Measurements from ENCODE around the gene NIPBL. TPM values are rescaled to one million over a fixed set of nuclear protein-coding genes. Genes with fewer than 3 reads are reported as not detected.
A peak's percentile ranks its signal among the peaks of the same experiment; 100 is the strongest.

The NIPBL gene
- polyA plus RNA-seq, 1 of the 3 experiments (the other 2 are of a cell fraction) = 5.2 TPM

GRCh38 chr5:37043693-37044092 is 167.1 kb downstream of the NIPBL start:
- H3K9ac ChIP-seq = no peak overlapping the region
- H3K79me2 ChIP-seq (ENCODE audit: insufficient read depth) = no peaks in the 10 kb centered on the region
- no peaks in the 10 kb centered on the region for H3K27me3 ChIP-seq (ENCODE audit: insufficient read depth)
- ChIA-PET CTCF (interaction anchor here (1.1 to 1.8 kb wide), 4 partner anchors 9 to 38 kb away, joined by 3 to 10 read pairs (median 4); no protein-coding TSS in a partner anchor), POLR2A (no interaction called here)
- H3K36me3 ChIP-seq (replicated peaks in 1 of 2; ENCODE audit: control insufficient read depth in 1 of 2, insufficient read depth in 2 of 2, low read length in 1 of 2) = peaks cover 63 to 65% of the 10 kb centered on the region in 2 experiments
- no peak for DNase-seq
- WGBS (ENCODE audit: low lambda C conversion rate) = 93% methylated on average over 2 of the region's 2 CpGs
- no peak overlapping the region for H3K4me3 ChIP-seq (ENCODE audit: low read depth in 2 of 2, low read length in 1 of 2)
- TF ChIP-seq GATA2 (CRISPR knock-in tag; IDR thresholded peaks at IDR 0.05) (no peak), TEAD4 (IDR thresholded peaks at IDR 0.05; ENCODE audit: borderline replicate concordance, insufficient read depth) (no peak), RCOR1 (IDR thresholded peaks at IDR 0.05; ENCODE audit: low read length) (no peak), RAD21 (IDR thresholded peaks at IDR 0.05; ENCODE audit: low read length) (peak; percentile 36), NRF1 (IDR thresholded peaks at IDR 0.05; ENCODE audit: low read depth, low read length) (no peak)
- TF ChIP-seq, protein P1, sequence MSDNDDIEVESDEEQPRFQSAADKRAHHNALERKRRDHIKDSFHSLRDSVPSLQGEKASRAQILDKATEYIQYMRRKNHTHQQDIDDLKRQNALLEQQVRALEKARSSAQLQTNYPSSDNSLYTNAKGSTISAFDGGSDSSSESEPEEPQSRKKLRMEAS (IDR thresholded peaks at IDR 0.05; ENCODE audit: low read depth) = no peak
- TF ChIP-seq, protein P2, sequence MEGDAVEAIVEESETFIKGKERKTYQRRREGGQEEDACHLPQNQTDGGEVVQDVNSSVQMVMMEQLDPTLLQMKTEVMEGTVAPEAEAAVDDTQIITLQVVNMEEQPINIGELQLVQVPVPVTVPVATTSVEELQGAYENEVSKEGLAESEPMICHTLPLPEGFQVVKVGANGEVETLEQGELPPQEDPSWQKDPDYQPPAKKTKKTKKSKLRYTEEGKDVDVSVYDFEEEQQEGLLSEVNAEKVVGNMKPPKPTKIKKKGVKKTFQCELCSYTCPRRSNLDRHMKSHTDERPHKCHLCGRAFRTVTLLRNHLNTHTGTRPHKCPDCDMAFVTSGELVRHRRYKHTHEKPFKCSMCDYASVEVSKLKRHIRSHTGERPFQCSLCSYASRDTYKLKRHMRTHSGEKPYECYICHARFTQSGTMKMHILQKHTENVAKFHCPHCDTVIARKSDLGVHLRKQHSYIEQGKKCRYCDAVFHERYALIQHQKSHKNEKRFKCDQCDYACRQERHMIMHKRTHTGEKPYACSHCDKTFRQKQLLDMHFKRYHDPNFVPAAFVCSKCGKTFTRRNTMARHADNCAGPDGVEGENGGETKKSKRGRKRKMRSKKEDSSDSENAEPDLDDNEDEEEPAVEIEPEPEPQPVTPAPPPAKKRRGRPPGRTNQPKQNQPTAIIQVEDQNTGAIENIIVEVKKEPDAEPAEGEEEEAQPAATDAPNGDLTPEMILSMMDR (IDR thresholded peaks at IDR 0.05) = peak; percentile 18; the same call in 1 of the 2 replicates
- H3K27ac ChIP-seq (ENCODE audit: low read depth in 2 of 2, low read length in 1 of 2) = no peak overlapping the region
- peaks cover 3% of the 10 kb centered on the region for H3F3A ChIP-seq (replicated peaks; ENCODE audit: insufficient read depth)
- no peaks in the 10 kb centered on the region for H3K9me2 ChIP-seq
- no peaks in the 10 kb centered on the region for H3K9me3 ChIP-seq
- no peaks in the 10 kb centered on the region for H4K20me1 ChIP-seq (ENCODE audit: insufficient read depth)
- no peak overlapping the region for H2AFZ ChIP-seq (ENCODE audit: low read depth)
- H3K4me1 ChIP-seq (ENCODE audit: control insufficient read depth in 1 of 2, insufficient read depth in 2 of 2, low read depth in 1 of 2, low read length in 1 of 2) = no peaks in the 10 kb centered on the region
- H3K4me2 ChIP-seq = no peak overlapping the region

DNA sequence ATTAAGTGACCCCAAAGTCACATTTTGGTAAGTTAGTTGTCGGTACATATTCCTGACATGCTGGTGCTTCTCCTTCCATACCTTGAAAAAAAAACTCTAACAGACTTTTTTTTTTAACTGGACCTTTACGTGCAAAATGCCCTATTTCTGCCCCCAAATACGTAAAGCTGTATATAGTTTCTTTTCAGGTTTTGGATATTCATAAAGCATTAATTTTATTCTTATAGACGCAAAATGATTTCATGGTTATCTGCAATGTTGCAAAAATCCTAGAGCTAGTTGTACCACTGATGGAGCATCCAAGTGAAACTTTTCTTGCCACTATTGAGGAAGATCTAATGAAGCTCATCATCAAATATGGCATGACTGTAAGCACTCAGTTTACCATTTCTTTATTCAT is 167.6 kb downstream of the NIPBL start:
- Histone ChIP-seq H3K4me1 (ENCODE audit: control insufficient read depth in 1 of 2, insufficient read depth in 2 of 2, low read depth in 1 of 2, low read length in 1 of 2) (no peaks in the 10 kb centered on the region), H3K27me3 (ENCODE audit: insufficient read depth) (no peaks in the 10 kb centered on the region), H3K4me3 (ENCODE audit: low read depth in 2 of 2, low read length in 1 of 2) (no peak overlapping the region), H3K36me3 (replicated peaks in 1 of 2; ENCODE audit: control insufficient read depth in 1 of 2, insufficient read depth in 2 of 2, low read length in 1 of 2) (peaks cover 64 to 68% of the 10 kb centered on the region in 2 experiments), H3K9me3 (no peaks in the 10 kb centered on the region), H2AFZ (ENCODE audit: low read depth) (no peak overlapping the region), H3K27ac (ENCODE audit: low read depth in 2 of 2, low read length in 1 of 2) (no peak overlapping the region), H4K20me1 (ENCODE audit: insufficient read depth) (no peaks in the 10 kb centered on the region), H3K9me2 (no peaks in the 10 kb centered on the region), H3F3A (replicated peaks; ENCODE audit: insufficient read depth) (peaks cover 3% of the 10 kb centered on the region), H3K9ac (no peak overlapping the region), H3K79me2 (ENCODE audit: insufficient read depth) (no peaks in the 10 kb centered on the region), H3K4me2 (no peak overlapping the region)
- CTCF ChIA-PET = interaction anchor here (1.1 to 1.8 kb wide), 4 partner anchors 9 to 39 kb away, joined by 3 to 10 read pairs (median 4); no protein-coding TSS in a partner anchor
- TF ChIP-seq, protein P3, sequence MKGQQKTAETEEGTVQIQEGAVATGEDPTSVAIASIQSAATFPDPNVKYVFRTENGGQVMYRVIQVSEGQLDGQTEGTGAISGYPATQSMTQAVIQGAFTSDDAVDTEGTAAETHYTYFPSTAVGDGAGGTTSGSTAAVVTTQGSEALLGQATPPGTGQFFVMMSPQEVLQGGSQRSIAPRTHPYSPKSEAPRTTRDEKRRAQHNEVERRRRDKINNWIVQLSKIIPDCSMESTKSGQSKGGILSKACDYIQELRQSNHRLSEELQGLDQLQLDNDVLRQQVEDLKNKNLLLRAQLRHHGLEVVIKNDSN (IDR thresholded peaks at IDR 0.05; ENCODE audit: borderline replicate concordance, low read depth) = no peak
- TF ChIP-seq FOSL2 (IDR thresholded peaks at IDR 0.05; ENCODE audit: borderline replicate concordance, low read depth) (no peak), JUND (IDR thresholded peaks at IDR 0.05) (no peak), MXI1 (IDR thresholded peaks at IDR 0.05; ENCODE audit: low read depth, low read length) (no peak), FOXM1 (IDR thresholded peaks at IDR 0.05; ENCODE audit: low read depth) (no peak), POLR2AphosphoS5 (IDR thresholded peaks at IDR 0.05; ENCODE audit: low read depth, low read length) (no peak), ELF1 (IDR thresholded peaks at IDR 0.05) (no peak), GABPA (IDR thresholded peaks at IDR 0.05; ENCODE audit: low read depth) (no peak), RAD21 (IDR thresholded peaks at IDR 0.05; ENCODE audit: low read length) (no peak), TAF1 (IDR thresholded peaks at IDR 0.05; ENCODE audit: borderline replicate concordance, low read depth, low read length) (no peak)
- POLR2A ChIA-PET = no interaction called here
- 98% methylated on average over 4 of the region's 4 CpGs for WGBS (ENCODE audit: low lambda C conversion rate)
- no peak for DNase-seq

Data from SK-N-SH (cell line).